ENCODE data around the gene CALML4. TPM values are rescaled to one million over a fixed set of nuclear protein-coding genes. Genes with fewer than 3 reads are reported as not detected.
"Not testable (repeated sequence)": the region's sequence is repeated elsewhere in the genome, so short reads cannot be mapped to it uniquely, and the experiment has no call there.

The CALML4 gene
- total RNA-seq, 1 donor from 2014 or later, result 22.7 TPM

DNA sequence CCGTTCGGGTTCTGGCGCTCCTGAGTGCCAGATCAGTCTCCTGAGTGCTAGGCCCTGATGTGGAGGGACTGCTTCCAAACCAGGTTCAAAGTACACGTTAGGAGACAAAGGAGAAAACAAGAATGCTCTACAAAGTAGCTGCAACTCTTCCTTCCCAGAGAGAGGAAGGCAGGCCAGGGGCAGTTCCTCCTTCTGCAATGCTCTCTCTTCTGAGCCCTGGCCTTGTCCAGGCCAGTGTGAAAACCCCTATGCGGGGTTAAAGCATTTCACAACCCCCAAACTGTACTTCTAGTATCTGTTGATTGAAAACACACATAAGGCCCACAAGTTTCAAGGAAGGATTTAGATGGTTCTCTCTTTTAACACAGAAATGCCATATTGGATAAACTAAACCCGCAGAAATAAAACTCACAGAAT is 9.7 kb upstream of the CALML4 start:
- peaks cover 8% of the 10 kb centered on the region for H3K4me1 ChIP-seq
- no peaks in the 10 kb centered on the region for H3K9me3 Mint-ChIP-seq
- H3K9ac ChIP-seq, result no peak overlapping the region
- H3K9me3 ChIP-seq (ENCODE audit: low read depth), result no peaks in the 10 kb centered on the region
- TF ChIP-seq EZH2 (IDR thresholded peaks at IDR 0.05) (no peak), EZH2phosphoT487 (IDR thresholded peaks at IDR 0.05) (no peak)
- TF ChIP-seq, protein P1, sequence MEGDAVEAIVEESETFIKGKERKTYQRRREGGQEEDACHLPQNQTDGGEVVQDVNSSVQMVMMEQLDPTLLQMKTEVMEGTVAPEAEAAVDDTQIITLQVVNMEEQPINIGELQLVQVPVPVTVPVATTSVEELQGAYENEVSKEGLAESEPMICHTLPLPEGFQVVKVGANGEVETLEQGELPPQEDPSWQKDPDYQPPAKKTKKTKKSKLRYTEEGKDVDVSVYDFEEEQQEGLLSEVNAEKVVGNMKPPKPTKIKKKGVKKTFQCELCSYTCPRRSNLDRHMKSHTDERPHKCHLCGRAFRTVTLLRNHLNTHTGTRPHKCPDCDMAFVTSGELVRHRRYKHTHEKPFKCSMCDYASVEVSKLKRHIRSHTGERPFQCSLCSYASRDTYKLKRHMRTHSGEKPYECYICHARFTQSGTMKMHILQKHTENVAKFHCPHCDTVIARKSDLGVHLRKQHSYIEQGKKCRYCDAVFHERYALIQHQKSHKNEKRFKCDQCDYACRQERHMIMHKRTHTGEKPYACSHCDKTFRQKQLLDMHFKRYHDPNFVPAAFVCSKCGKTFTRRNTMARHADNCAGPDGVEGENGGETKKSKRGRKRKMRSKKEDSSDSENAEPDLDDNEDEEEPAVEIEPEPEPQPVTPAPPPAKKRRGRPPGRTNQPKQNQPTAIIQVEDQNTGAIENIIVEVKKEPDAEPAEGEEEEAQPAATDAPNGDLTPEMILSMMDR (IDR thresholded peaks at IDR 0.05), result no peak
- H3K27me3 Mint-ChIP-seq (ENCODE audit: insufficient read depth, low read depth), result no peaks in the 10 kb centered on the region
- no peaks in the 10 kb centered on the region for H3K36me3 ChIP-seq
- H3K79me2 ChIP-seq (ENCODE audit: low read depth), result peaks cover 56% of the 10 kb centered on the region
- H3K27me3 ChIP-seq, result no peaks in the 10 kb centered on the region
- H3K27ac ChIP-seq, result no peak overlapping the region
- no peak for DNase-seq (ENCODE audit: low spot score)
- peaks cover 16% of the 10 kb centered on the region for H3K36me3 Mint-ChIP-seq
- H3K27ac Mint-ChIP-seq, result no peak overlapping the region
- peaks cover 6% of the 10 kb centered on the region for H3F3A ChIP-seq (ENCODE audit: low read depth)
- H3K4me1 Mint-ChIP-seq, result peaks cover 5% of the 10 kb centered on the region
- H2AFZ ChIP-seq (replicated peaks), result no peak overlapping the region
- peaks cover 24% of the 10 kb centered on the region for H4K20me1 ChIP-seq (ENCODE audit: low read depth)
- H3K4me2 ChIP-seq, result no peak overlapping the region
- H3K4me3 Mint-ChIP-seq, result no peak overlapping the region
- no peak overlapping the region for H3K4me3 ChIP-seq

DNA sequence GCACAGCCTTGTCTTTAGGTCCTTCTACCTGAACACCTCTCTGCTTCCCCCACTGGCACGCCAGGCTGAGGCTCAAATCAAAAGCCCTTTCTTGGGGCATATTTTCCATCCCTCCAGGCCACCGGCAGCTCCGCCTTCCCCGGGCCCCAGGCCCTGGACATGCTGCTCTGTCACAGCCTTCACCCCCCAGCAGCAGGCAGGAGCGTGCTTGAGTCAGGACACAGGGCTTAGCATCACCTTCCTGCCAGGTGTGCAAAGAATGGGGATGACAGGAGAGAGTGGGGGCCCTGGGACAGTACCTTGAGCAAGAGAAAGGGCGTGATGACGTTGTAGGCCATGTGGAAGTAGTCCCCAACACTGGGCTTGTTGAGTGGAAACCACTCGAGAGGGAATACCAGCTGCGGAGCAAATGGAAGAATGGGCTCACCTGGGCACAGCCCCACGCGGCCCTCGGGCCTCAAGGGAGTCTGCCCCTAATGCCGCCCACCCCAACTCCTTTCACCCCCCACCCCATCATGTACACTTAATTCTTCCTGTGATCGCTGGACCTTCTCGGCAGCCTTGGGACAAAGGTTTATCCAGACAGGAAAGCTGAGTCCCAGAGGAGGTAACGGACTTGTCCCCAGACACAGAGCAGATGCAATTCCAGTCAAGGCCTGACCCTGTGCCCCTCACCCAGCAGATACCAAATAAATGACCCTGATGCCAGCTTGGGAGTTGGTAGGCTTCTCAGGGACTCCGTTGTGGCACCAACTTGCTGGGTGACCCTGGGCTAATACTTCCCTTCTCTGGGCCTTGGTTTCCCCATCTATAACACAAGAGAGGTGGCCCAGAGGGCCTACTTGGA is 9.1 kb upstream of the CALML4 start:
- no peak for DNase-seq (ENCODE audit: low spot score)
- peak overlapping the region; percentile 51 for H3K27ac Mint-ChIP-seq

DNA sequence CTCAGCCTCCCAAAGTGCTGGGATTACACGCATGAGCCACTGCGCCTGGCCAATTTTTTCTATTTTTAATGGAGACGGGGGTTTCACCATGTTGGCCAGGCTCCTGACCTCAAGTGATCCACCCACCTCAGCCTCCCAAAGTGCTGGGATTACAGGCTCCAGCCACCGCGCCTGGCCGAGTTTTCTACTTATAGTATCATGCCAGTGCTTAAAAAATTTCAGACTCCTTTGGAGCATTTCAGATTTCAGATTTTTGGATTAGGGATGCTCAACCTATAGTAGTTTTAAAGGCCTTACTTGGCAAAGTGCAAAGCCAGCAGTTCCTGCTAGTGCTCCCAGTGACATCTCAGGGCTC is 8.3 kb upstream of the CALML4 start:
- DNase-seq (ENCODE audit: low spot score); H3K4me3 ChIP-seq; H3K4me1 ChIP-seq; H3K9me3 Mint-ChIP-seq; H3F3A ChIP-seq (ENCODE audit: low read depth); H3K4me1 Mint-ChIP-seq; H3K36me3 ChIP-seq; H3K9me3 ChIP-seq (ENCODE audit: low read depth); H3K9ac ChIP-seq; H3K27ac ChIP-seq; H3K4me2 ChIP-seq; H3K4me3 Mint-ChIP-seq; H3K27me3 ChIP-seq; H2AFZ ChIP-seq (replicated peaks); H3K27me3 Mint-ChIP-seq (ENCODE audit: insufficient read depth, low read depth): not testable (repeated sequence)
- H3K27ac Mint-ChIP-seq, result peak overlapping the region; percentile 51
- Histone ChIP-seq H4K20me1 (ENCODE audit: low read depth) (peaks cover 29% of the 10 kb centered on the region), H3K79me2 (ENCODE audit: low read depth) (peaks cover 42% of the 10 kb centered on the region)
- H3K36me3 Mint-ChIP-seq, result peaks cover 14% of the 10 kb centered on the region

More for the DNA sequence above, 9.1 kb upstream of the CALML4 start:
- Mint-ChIP-seq H3K4me1 (peaks cover 7% of the 10 kb centered on the region), H3K36me3 (peaks cover 16% of the 10 kb centered on the region), H3K9me3 (no peaks in the 10 kb centered on the region), H3K27me3 (ENCODE audit: insufficient read depth, low read depth) (no peaks in the 10 kb centered on the region), H3K4me3 (no peak overlapping the region)
- no peak overlapping the region for H3K9ac ChIP-seq
- H3K27me3 ChIP-seq, result no peaks in the 10 kb centered on the region
- no peak for TF ChIP-seq EZH2 (IDR thresholded peaks at IDR 0.05)
- TF ChIP-seq, protein P1 (IDR thresholded peaks at IDR 0.05), result no peak
- no peak for TF ChIP-seq EZH2phosphoT487 (IDR thresholded peaks at IDR 0.05)
- no peak overlapping the region for H3K4me3 ChIP-seq
- peaks cover 6% of the 10 kb centered on the region for H3F3A ChIP-seq (ENCODE audit: low read depth)
- H2AFZ ChIP-seq (replicated peaks), result no peak overlapping the region
- peaks cover 8% of the 10 kb centered on the region for H3K4me1 ChIP-seq
- peaks cover 27% of the 10 kb centered on the region for H4K20me1 ChIP-seq (ENCODE audit: low read depth)
- H3K36me3 ChIP-seq, result no peaks in the 10 kb centered on the region
- H3K4me2 ChIP-seq, result no peak overlapping the region
- peaks cover 49% of the 10 kb centered on the region for H3K79me2 ChIP-seq (ENCODE audit: low read depth)
- no peaks in the 10 kb centered on the region for H3K9me3 ChIP-seq (ENCODE audit: low read depth)
- no peak overlapping the region for H3K27ac ChIP-seq

DNA sequence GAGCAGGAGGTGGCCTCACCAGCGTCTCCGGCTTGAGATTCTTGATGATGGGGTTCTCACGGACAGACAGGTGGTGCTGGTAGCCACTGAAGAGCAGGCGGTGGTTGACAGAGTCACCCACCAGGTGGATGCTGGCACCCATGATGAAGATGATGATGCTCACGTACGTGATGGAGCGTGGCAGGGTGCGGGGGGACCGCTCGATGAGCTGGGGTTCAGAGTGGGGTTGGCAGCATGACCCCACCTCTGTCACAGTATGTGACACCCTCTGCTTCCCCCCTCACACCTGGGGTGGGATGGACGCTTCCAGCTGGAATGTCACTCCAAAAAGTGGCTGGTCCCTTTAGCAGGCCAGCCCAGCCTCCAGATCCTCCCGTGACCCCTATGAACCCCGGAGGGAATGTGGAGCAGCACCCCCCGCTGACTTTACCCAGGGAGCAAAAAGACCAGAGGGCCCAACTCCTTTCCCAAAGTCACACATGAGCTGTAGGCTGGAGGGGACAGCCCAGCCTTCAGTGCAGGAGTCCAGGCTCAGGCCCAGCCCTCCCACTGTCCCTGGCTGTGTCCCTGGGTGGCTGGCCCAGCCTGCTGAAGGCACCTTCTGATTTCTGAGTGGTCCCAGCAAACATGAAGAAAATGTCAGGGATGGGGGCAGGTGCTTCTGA is 6.7 kb upstream of the CALML4 start:
- Histone ChIP-seq H3F3A (ENCODE audit: low read depth) (peaks cover 6% of the 10 kb centered on the region), H3K27me3 (no peaks in the 10 kb centered on the region), H3K36me3 (no peaks in the 10 kb centered on the region), H3K9ac (no peak overlapping the region), H3K79me2 (ENCODE audit: low read depth) (peaks cover 27% of the 10 kb centered on the region), H4K20me1 (ENCODE audit: low read depth) (peaks cover 32% of the 10 kb centered on the region), H3K27ac (no peak overlapping the region), H3K4me1 (peaks cover 8% of the 10 kb centered on the region), H3K4me3 (no peak overlapping the region), H3K4me2 (no peak overlapping the region), H2AFZ (replicated peaks) (no peak overlapping the region), H3K9me3 (ENCODE audit: low read depth) (no peaks in the 10 kb centered on the region)
- Mint-ChIP-seq H3K9me3 (no peaks in the 10 kb centered on the region), H3K4me3 (no peak overlapping the region), H3K27me3 (ENCODE audit: insufficient read depth, low read depth) (no peaks in the 10 kb centered on the region), H3K4me1 (peaks cover 7% of the 10 kb centered on the region), H3K27ac (no peak overlapping the region), H3K36me3 (peaks cover 6% of the 10 kb centered on the region)
- TF ChIP-seq EZH2phosphoT487 (IDR thresholded peaks at IDR 0.05) (no peak), EZH2 (IDR thresholded peaks at IDR 0.05) (no peak)
- TF ChIP-seq, protein P1 (IDR thresholded peaks at IDR 0.05), result no peak
- DNase-seq (ENCODE audit: low spot score), result no peak

All from neural progenitor cell (in vitro differentiated cells).